Activated T-helper 1 cell treated with Interleukin-2 at 50 U/mL for 16 hours (primary cell): ENCODE data around the gene POLR3B.

Experiments used
- DNase-seq: peaks from one replicate; pipeline ENCODE4 v3.0.0-alpha.2; 2020; ENCODE audit warnings: low read depth

The POLR3B gene

DNA sequence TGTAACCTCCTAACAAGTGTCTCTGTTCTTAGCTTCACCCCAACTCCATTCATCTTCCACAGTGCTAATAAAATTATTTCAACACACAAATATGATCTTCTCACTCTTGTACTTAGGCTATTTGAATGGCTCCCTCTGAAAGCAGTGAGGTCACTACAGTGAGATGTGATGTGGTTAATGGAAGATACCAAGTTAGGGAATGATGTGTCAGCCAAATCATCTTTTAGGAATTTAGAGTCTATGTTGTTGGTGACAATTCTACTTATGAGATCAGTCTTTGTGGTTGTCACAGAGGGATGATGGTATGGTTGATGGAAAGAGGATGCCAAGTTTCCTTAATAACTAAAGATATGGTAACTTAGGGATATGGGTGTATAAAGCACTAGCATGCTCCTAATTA lies 57.6 kb downstream of the POLR3B start:
- DNase-seq, result no peak

DNA sequence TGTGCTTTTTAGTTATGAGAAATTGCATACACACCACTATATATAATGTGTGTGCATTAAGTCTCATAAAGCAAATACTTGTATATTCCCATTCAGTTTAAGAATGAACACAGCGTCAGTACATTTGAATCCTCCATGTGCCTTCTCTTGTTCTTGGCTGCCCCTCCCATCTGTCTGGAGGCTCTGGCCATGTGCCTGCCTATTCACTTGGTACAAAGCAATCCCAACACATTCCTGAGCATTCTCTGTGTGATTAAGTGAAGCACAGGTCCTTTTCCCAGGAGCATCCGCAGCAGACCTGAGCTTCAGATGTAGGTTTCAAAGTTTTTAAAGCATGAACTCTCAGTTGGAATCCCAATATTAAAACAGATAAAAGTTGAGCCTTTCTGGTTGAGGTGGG lies 58.7 kb downstream of the POLR3B start:
- no peak for DNase-seq

DNA sequence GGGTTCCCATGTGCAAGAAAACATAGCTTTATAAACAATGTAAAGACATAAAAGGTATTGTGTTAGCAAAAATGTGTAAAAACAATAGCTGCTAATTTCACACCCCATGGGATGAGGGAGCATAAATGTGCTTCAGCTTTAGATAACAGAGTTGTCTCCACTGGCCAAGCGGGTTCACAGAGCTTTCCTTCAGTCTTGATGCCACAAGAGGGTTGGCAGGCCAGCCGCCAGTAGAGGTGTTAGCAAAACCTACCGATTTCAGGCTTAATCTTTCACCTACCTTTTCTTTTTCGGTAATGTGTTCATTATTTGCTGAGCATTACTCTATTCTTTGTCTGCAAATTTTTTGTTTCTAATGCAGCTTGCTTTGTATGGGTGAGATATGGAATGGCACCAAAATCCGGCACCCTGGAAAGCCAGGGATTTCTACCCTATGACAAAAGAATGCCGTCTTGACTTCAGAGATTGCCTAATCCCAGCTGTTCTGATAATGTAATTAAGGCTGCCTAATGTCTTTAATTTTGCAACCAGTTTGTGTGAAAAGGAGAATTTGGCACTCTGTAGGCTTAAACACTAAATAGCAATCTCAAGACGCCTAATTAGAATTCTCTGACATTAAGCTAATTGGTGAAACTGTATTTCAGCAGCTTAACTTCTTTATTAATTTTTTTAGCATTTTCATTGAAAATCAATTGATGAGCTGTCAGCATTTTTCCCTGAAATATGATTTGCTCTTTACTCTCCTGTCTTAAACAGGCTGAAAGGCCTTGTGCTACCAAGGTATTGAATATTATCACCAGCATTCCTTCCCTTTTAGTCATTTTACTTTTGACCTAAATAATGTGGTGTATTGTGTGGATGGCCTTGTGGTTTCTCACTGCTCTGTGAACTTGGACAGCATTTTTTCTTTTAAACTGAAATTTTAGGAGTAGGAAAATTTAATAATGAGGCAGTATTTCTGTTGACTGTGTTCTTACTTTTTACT lies 60.7 kb downstream of the POLR3B start:
- DNase-seq, result no peak

DNA sequence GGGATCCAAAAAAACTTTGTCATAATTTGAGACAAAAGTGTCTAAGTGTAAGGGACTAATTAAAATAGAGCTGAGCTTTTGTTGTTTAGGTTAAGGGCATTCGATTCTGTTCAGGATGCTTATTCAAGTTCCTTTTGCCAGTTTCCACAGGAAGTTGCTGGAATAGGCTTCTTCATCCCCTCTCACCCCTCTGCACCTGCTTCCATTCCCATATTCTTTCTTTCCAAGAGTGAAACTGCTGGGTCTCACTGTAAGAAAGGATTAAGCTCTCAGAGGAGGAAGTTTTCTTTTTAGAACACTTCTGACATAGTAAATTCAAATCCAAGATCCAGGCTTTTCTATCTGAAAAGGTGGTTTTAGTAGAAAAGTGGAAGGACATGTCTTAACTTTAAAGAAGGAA lies 61.4 kb downstream of the POLR3B start:
- no peak for DNase-seq

DNA sequence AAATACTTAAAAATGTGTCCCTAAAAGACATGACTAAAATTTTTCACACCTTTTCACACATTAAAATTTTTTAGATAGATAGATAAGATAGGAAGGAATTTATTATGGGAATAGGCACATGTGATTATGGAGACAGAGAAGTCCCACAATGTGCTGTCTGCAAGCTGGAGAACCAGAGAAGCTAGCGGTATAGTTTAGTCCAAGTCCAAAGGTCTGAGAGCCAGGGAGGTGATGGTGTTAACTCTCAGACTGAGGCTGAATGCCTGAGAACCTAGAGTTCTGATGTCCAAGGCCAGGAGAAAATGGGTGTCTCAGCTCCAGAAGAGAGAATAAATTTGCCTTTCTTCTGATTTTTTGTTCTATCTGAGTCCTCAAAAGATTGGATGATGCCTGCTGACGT lies 65.7 kb downstream of the POLR3B start:
- DNase-seq, result no peak

DNA sequence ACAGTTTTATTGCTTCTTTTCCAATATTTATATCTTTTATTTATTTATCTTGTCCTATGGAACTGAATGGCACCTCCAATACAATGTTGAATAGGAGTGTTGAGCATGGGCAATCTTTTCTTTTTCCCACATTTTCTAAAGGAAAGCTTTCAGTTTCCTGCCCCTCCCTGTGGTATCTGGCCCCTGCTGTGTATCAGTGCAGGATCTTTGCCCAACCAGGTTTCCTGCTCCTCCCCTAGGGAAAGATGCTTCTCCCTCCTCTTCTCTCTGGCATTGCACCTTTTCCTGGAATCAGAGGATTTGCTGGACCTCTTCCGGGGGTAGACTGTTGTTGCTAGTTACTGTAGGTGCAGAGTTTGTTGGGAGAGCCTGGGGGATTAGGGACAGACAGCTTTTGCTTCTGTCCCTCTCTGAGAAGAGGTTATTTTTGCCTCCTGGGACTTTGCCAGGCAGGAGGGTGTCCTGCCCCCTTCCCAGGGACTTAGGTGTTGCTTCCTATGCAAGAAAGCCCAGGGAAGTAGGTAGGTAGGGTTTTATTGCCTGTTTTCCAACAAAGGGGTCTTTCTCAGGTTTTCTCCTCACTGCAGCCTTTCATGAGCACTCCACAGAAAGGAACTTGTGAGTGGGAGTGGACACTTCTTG lies 67.6 kb downstream of the POLR3B start:
- no peak for DNase-seq

DNA sequence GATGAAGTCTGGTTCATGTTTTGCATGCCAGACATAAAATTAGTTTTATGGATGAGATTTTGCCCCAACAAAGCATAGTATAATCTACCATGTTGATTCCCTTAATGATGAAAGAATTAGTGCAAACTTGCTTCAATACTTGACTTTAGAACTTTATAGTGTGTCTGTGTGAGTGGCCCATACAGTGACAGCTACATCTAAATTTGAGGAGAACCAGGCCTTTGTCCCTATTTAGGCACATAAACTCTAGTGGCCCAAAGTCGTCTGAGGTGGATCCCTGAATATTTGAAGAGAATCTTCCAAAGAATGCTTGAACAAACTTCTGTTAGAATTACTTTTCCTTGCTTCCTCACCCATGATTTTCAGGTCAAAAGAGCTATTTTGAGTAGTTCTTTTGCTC lies 70.4 kb downstream of the POLR3B start:
- no peak for DNase-seq

DNA sequence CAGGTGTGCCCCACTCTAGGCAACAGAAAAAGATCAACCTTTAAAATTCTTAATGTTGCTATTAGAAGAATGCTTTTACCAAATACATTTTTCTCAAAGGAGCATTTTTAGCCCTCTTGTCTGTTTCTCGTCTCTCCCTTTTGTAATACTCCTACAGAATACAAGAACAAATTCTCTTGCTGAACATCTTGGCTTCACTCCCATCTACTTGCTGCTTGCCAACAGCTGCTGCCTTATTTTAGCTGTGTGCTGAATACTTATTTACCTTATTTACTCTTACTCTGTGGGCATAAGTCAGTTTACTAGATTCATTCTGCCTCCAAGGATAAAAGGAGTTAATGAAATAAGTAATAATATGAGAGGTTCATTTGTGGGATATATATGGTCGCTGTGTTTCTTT lies 70.8 kb downstream of the POLR3B start:
- no peak for DNase-seq

DNA sequence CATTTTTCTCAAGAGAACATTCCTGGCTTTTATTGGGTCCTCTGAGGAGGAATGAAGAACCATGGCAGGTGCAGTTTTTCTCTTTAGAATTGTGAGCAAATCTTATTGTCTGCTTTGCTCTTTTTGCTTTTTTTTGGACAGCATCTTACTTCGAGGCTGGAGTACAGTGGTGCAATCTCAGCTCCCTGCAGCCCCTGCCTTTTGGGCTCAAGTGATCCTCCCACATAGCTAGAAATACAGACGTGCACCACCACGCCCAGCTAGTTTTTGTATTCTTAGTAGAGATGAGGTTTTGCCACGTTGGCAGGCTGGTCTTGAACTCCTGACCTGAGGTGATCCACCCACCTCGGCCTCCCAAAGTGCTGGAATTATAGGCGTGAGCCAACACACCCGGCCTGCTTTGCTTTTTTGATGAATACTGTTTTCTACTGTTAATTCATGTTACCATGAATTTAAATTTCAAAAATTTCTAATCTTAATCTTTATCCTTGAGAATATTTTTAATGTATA lies 71.5 kb downstream of the POLR3B start:
- DNase-seq, result no peak

DNA sequence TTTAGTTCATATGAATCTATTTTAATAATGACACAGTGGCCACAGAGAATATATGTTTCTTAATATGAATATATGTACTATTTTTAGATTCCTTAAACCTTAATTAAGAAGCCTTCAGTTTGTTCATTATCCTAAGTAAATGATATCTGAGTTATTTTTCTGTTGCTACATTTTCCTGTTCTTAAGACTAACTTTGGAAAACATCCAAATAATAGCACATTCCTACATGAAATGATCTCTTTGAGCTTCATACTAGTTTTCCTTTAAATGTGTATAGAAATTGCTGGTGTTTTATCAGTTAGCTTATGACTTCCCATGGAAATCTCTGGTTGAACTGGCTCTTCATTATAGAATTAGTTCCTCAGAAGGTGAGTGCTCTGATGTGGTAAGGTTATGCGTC lies 72.1 kb downstream of the POLR3B start:
- DNase-seq, result no peak

DNA sequence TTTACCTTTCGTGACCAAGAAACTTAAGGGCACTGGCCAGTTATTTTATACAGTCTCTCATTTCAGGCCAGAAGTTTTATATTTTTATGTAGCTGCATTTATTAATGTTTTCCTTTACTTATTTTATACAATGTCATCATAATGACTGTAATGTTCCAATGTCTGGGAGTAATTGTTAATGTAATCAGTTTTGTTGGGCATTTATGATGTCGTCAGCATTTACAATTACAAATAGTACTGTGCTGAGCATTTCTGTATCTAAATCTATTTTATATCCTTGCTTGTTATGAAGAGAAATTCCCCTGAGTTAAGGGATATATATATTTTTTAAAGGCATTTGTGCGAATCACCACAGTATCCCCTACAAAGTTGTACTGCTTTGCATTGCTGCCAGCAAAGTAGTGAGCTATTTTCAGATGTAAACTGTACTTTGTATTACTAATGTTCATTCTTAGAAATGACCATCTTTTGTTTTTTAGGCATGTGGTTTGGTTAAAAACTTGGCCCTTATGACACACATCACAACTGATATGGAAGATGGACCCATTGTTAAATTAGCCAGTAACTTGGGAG lies 74.4 kb downstream of the POLR3B start:
- no peak for DNase-seq

DNA sequence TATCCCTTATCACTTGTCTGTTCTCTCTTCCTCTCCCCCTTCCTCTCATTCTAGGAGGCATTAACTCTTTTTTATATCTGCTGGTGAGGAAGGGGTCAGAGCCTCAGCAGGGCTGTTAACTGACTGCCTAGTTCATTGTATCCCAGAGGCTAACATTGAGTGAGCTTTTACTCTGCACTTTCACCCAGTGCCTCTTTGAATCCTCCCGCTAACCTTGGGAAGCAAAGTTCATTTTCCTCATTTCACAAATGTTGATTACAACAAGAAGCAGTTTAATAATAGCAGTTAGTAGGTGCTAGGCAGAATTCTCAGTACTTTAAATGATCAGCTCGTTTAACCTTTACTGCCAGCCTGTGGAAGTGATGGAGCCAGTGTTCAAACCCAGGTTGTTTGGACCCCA lies 75.5 kb downstream of the POLR3B start:
- no peak for DNase-seq

DNA sequence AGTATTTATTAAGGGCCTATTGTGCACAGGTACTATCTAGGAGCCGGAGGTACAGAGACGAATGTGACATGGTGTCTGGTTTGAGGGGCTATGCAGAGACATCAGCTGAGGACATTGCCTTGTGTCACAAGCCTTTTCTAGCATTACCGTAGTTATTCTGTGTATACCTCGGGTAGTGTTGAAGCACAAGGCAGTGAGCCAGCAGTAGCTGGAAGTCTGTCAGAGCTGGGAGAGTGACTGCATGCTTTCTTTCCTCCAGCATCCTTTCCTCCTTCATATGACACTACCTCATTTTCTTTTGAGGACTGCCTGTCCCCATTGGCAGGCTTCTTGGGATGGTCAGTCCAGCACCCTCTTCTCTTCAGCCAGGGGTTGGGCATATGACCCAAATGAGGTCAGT lies 77.0 kb downstream of the POLR3B start:
- DNase-seq, result no peak

DNA sequence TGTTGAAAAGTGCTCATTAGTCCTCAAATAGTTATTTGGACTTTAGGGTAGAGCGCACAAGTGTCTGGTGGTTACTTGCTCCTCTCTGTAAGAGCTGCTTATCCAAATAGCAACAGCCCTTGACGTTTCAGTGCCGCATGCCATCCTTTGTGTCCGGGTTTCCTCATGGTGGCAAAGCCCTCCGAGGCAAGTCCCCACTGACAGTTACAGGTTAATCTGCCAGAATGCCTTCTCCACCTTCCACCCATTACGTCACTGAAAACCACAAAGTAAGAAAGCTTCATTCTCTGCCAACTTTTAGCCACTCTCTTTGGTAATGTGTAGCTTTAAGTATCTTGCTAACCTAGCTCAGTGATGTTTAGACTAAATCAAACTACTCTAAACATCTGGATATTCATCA lies 78.6 kb downstream of the POLR3B start:
- DNase-seq, result no peak

DNA sequence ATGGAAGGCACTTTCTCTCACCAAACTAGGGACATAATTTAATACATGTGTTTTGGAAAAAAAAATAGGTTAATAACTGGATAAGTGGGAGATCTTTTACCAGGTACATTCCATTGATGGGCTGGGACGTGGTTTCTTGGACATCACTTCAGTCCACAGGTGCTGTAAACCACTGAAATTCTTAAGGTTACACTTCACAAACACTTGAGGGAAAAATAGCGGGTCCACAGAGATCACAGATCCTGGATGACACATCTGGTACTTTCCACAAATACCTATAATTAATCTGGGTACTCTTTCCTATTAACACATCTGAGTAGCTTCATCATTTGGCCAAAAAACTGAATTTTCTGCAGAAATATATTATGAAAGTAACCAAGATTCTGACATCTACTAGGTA lies 85.0 kb downstream of the POLR3B start:
- DNase-seq, result no peak

DNA sequence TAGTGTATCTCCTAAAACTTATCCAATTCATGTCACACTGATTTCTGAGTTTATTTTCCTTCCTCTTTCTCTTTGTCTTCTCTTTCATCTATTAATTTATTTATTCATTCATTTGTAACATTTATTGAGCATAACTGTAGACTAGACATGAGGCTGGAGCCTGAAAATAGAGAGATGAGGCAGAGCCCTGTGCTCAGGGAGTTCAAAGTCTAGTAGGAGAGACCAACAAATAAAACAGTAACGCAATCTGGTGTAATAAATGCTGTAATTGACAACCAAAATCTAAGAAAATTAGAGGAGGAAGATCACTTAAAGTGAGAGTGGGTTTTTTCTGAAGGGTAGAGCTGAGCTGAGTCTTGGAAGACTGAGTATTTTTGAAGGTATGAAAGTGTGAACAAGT lies 87.5 kb downstream of the POLR3B start:
- no peak for DNase-seq

DNA sequence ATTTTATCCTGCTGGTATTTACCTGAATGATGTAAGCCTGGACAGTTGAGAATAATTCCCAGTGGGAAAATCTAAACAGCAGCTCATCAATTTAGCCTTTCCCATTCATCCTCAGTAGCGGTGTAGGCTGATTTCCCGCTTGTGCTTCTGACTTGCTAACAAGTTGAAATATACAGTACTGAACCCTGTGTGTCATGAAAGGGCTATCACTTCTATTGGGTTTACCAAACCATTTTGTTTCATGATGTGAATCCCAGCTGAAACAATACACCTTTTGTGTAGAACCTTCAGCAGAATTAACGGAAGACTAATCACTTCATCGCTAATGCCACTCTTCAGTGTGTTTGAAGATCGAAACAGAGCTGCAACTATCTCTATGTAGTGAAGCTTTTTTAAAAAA lies 88.4 kb downstream of the POLR3B start:
- no peak for DNase-seq

DNA sequence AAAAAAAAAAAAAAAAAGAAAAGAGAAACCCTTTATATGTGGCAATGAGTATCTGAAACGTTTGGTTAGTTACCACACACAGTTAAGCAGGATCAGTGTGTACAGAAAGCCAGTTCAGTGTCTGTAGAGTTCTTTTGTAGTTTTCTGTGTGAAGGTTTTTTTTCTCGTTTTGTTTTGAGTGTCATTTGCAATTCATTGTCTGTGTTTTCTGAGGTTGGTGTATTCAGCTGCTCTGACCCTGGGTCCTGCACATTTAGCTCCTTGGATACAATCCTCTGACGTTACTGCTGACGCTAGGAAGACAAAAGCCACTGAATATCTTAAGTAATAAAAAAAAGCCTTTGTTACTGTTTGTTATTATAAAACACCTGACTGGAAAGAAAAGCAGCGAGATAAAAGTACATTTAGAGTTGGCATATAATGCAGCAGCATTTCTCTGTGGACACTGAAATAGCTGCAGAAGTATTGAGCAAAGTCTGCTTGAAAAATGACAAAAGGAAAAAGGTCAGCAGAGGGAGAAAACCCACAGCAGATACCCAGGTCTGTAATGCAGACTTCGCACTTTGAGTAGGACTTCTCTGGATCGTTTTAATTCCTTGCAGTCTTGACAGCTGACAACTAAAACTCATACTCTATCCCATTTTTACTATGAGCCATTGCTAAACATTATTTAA lies 89.0 kb downstream of the POLR3B start:
- DNase-seq, result no peak

DNA sequence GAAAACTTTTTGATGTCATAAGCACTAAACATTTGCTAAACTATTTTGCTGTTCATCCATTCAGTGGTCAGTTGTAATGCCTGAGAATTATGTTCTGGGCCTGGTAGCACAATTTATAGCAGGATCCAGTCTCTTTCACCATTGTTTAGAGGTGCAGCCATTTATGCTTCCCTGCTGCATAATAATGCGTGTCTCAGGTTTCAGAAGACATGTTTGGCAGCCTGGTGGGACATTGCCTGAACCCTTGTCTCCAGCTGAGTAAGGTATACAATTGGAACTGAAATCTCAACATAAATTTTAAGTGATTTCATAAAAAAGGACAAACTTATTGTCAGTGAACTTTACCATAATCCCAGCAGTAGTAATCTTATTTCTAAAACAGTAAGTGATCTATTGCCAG lies 94.8 kb downstream of the POLR3B start:
- DNase-seq, result no peak

DNA sequence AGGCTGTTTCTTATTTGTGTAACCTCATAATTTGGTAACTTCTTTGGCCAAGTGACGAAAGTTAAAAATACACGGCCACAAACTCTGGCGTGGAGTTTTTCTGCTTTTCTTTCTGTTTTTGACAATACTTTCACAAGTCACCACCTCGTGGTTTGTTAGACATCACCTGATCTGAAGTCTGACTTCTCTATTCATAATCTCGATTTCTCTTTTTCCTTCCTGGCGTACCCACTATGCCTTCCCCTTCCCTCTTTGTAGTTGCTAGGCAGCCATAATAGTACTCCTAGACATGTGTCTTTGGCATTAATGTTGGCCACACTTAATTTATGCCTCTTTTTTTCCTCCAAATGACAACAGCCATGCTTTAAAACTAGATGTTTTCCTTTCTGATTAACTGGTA lies 97.6 kb downstream of the POLR3B start:
- no peak for DNase-seq

DNA sequence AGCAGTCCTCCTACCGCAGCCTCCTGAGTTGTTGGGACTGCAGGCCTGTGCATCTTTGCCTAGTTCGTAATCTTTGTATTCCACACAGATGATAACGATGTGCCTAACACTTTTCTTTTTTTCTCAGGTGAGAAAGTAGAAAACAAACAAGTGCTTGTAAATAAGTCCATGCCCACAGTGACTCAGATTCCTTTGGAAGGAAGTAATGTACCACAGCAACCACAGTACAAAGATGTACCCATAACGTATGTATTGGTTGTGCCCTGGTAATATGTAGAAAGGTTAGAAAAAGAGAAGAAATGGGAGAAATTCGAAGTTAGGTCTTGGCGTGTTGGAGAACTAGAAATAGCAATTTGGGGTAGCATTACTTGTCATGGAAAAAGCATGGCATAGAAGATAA lies 101.6 kb downstream of the POLR3B start:
- no peak for DNase-seq

DNA sequence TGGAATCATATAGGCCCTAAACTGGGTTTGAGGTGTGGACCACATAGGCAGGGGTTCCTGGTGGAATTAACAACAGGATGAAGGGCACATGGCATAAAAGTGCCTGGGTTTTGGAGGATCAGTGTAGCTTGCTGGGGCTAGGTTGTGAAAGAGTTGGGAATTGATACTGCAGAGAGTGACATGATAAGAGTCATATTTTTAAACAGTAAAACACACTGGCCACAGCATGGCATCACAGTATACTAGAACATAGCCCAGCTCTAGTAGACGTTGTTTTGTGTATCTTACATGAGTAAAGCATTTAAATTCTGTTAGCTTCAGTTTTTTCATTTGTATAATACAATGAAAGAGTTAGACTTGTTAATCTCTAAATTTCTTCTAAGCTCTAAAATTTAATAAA lies 102.0 kb downstream of the POLR3B start:
- DNase-seq, result no peak

DNA sequence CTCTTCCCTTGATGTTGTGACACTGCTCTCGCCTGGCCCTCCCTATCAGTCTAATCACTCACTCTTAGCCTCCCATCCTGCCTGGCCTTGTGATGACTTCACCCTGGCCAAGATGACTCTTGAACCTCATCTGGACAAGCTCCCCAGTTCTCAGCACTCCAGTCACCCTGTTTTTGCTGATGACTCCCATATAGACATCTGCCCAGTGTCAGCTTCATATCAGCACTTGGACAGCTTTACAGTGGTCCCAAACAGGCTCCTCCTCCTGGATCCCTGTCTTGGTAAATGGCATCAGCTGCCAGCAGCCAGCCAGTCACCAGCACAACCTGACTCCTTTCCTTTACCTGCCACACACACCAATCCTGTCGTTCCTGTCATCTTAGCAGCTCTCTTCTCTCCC lies 104.2 kb downstream of the POLR3B start:
- DNase-seq, result no peak
